HG02623 (cell line): ENCODE results near the gene PTEN.
"Not testable (repeated sequence)": the region's sequence is repeated elsewhere in the genome, so short reads cannot be mapped to it uniquely, and the experiment has no call there.

Experiments
- ATAC-seq: cut with Tn5 transposase; IDR thresholded peaks from one replicate; pipeline ENCODE4 v1.9.1; 2021; ENCODE audit warnings: moderate library complexity; ENCODE audit not compliant: unreplicated experiment

PTEN gene

GRCh38 chr10:87844837-87845623, 18.4 kb upstream of the PTEN start:
- no peak for ATAC-seq

GRCh38 chr10:87845624-87845998, 17.8 kb upstream of the PTEN start:
- ATAC-seq, result no peak

DNA sequence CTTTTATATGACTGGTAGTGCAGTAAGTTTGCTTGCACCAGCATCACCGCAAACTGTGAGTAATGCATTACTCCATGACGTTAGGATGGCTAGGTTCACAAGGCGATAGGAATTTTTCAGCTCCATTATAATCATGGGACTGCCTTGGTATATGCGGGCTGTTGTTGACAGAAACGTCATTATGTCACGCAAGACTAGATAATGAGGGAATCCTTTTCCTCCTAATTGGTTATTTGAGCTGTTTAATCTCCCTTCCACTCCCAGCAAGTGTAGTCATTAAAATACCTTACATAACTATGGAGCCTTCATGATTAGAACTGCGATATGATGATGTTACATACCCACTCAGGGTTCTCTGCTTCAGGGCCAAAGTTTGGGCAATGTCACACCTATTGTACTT, 17.4 kb upstream of the PTEN start:
- no peak for ATAC-seq

DNA sequence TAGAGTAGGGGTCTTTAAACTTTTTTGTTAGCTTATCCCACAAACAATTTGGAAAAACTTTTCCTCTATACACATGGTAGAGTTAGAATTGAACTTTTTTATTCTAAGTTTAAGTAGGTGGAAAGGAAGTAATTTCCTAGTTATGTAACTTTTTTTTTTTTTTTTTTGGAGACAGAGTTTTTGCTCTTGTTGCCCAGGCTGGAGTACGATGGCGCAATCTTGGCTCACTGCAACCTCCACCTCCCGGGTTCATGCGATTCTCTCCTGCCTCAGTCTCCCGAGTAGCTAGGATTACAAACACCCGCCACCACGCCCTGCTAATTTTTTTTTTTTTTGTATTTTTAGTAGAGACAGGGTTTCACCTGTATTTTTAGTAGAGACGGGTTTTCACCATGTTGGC, 16.7 kb upstream of the PTEN start:
- not testable (repeated sequence) for ATAC-seq

DNA sequence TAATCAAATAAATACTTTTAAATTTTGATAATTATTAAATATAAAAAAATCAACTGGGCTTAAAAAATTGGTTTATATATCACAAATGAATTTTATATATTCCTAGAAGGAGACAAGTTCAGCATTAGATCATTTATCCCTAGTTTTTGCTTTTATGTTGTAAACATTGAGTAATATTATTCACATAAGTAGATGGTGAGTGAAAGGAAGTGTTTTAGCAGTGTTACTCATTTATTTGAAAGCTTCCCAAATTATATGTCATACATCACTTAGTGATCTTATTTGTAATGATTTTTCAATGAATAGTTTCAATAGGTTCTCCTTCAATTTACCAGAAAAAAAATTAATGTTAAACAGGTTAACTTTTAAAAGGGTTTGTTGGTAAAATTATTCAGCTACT, 15.9 kb upstream of the PTEN start:
- ATAC-seq, result no peak

- no peak for ATAC-seq
Observed at GRCh38 chr10:87849001-87849400, 14.4 kb upstream of the PTEN start.

DNA sequence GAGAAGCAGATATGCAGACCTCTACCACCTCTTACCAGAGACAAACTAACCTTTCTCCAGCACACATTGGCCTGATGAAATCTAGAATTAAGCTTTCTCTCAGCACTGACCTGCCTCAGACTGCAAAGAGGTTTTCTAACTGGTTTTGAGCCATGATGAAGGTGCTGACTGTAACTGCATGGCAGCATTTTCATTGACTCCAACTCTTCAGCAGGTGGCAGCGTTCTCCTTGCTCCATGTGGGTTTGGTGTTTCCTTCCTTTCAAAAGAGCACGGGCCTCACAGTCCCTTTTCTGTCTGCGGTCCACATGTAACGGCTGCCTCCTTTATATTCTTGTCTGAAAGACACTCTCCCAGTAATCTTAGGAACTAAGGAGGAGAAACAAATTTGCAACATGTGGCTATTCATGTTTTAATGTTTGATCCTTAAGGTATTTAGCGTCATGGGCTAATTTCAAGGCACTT, 12.7 kb upstream of the PTEN start:
- ATAC-seq, result no peak

DNA sequence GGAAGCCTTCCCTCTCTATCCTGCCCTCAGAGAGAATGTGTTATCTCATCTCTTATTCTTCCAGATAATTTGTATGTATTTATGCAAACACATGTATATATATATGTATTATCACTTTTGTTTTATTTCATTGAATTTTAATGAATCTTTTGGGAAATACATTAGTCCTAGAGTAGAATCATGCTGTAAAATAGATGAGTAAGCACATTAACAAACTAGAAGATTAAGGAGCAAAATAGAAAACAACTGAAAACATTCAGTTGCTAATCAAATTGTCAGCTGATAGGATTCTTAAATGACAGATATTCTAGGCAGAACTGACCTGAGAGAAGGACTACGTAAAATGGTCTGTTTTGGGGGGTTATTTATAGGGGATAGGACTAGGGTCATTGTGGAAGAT, 11.3 kb upstream of the PTEN start:
- no peak for ATAC-seq

GRCh38 chr10:87855247-87855646, 8.2 kb upstream of the PTEN start:
- not testable (repeated sequence) for ATAC-seq

DNA sequence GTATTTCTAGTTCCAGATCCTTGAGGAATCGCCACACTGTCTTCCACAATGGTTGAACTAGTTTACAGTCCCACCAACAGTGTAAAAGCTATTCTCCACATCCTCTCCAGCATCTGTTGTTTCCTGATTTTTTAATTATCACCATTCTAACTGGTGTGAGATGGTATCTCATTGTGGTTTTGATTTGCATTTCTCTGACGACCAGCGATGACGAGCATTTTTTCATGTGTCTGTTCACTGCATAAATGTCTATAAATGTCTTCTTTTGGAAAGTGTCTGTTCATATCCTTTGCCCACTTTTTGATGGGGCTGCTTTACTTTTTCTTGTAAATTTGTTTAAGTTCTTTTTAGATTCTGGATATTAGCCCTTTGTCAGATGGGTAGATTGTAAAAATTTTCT, 7.8 kb upstream of the PTEN start:
- not testable (repeated sequence) for ATAC-seq

GRCh38 chr10:87860156-87860795, 3.1 kb upstream of the PTEN start:
- ATAC-seq, result no peak

DNA sequence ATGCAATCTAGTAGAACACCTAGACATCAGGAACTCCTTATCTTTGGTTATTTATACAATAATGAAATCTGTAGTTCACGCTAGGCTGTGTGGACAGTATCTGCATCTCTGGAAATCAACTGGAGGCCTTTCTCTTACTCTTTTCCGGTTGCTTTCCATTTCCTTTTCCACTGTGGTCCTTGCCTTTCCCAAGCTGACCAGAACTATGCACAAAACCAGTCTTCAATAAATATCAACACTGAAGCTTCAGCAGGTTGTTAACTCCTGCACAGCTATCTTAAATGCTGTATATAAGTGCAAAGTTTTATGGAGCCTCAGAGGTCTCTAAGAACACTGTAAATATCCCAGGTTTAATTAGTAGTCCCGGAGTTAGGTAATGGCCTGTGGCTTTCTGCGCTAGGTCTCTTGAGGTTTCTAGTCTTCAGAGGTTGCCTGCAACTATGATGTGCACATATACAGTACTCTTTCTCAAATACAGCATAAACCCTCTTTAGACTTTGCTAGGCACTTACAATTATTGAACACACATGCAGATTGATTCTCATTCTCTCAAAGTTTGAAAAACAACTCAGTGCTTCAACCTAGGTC, 2.5 kb upstream of the PTEN start:
- ATAC-seq, result no peak

- peak; percentile 6 for ATAC-seq
Observed at GRCh38 chr10:87861566-87861952, 1.9 kb upstream of the PTEN start.

DNA sequence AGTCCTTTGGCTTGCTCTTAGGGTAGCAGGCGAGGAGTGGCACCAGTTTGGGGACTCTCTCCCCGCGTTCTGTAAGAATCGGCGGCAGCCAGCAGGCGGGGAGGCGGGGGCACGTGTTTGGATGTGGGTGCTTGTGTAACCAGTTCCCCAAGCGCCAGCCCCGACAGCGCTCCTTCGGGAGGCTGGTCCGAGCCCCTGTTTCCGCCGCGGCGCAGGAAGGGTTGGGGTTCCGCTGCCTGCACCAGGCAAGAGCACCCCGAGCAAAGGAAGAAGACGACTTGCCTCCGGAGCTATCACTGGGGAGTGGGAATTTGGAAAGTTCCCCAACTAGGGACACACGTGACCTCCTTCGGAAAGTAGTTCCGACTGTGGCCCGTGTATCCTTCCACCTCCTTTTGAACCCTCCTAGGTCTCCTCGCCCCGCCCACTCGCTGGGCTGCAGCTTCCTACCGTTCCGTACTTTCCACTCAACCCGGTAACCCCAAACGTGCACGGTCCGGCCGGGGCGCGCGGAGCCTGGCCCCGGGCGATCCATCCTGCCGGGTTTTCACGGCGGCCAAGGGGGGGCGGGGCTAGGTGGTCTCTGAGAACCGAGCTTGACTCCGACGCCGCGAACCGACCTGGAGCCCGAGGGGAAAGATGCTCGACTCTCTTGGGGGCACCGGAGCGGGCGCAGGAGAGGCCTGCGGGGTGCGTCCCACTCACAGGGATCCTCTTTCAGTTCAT, 1.3 kb upstream of the PTEN start:
- peak; percentile 46 for ATAC-seq

- ATAC-seq, result peak; percentile 13
Observed at GRCh38 chr10:87862679-87863052, 759 bp upstream of the PTEN start.

DNA sequence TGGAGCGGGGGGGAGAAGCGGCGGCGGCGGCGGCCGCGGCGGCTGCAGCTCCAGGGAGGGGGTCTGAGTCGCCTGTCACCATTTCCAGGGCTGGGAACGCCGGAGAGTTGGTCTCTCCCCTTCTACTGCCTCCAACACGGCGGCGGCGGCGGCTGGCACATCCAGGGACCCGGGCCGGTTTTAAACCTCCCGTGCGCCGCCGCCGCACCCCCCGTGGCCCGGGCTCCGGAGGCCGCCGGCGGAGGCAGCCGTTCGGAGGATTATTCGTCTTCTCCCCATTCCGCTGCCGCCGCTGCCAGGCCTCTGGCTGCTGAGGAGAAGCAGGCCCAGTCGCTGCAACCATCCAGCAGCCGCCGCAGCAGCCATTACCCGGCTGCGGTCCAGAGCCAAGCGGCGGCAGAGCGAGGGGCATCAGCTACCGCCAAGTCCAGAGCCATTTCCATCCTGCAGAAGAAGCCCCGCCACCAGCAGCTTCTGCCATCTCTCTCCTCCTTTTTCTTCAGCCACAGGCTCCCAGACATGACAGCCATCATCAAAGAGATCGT, 598 bp downstream of the PTEN start:
- not testable (repeated sequence) for ATAC-seq

GRCh38 chr10:87864496-87865059, 1.2 kb downstream of the PTEN start:
- ATAC-seq, result no peak

- ATAC-seq, result no peak
Observed at GRCh38 chr10:87865241-87865881, 1.9 kb downstream of the PTEN start.

DNA sequence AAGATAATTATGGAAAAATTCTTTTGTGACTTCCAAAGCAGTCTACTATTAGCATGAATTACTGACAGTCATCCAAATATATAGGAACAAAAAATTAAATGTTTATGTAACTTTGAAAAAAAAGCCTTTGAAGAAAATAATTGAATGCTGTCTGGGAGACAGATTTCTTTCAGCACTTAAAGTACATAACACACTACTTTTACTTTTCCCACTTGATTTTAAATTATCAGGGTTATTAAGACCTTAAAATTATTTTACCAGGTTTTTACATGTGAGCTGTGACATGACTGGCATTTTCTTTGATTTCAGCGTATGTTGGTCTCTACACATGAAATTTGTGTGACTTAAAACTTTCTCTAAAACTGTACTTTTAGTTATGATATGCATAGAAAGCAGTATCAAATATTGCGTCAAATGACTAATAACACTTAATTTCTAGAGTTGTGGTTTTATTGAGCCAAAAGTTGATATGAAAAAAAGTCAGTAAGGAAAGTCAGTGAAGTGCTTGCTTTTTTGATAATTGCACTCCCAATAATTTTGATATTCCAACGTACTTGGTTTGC, 3.1 kb downstream of the PTEN start:
- ATAC-seq, result no peak

- ATAC-seq, result no peak
Observed at GRCh38 chr10:87867453-87867852, 4.0 kb downstream of the PTEN start.
